H9 (cell line): ENCODE data around the gene TK2. TPM values are rescaled to one million over a fixed set of nuclear protein-coding genes. Genes with fewer than 3 reads are reported as not detected.
"Not testable (repeated sequence)": the region's sequence is repeated elsewhere in the genome, so short reads cannot be mapped to it uniquely, and the experiment has no call there.

ENCODE experiments used
- DNase-seq: peaks from one replicate; pipeline ENCODE4 v3.0.0-alpha.2; 2017
- H2AFZ ChIP-seq: one replicate; pipeline ENCODE4 v1.6.1; 2013; ENCODE audit warnings: mild to moderate bottlenecking, low read length, control low read depth, moderate library complexity
- H2AK5ac ChIP-seq: 2 replicates; pipeline ENCODE4 v1.6.1; 2013; ENCODE audit warnings: low read length, control low read depth, mixed read lengths; ENCODE audit not compliant: insufficient read length
- H2BK120ac ChIP-seq: one replicate; pipeline ENCODE4 v1.6.1; 2013; ENCODE audit warnings: low read depth, mild to moderate bottlenecking, low read length, control low read depth, inconsistent platforms; ENCODE audit not compliant: poor library complexity, severe bottlenecking
- H2BK12ac ChIP-seq: 2 replicates; pipeline ENCODE4 v1.6.1; 2013; ENCODE audit warnings: low read length, control low read depth, mixed read lengths, low read depth; ENCODE audit not compliant: insufficient read length
- H2BK15ac ChIP-seq: 2 replicates; pipeline ENCODE4 v1.6.1; 2013; ENCODE audit warnings: low read depth, low read length, control low read depth
- H2BK20ac ChIP-seq: one replicate; pipeline ENCODE4 v1.6.1; 2013; ENCODE audit warnings: low read depth, mild to moderate bottlenecking, low read length, control low read depth, inconsistent platforms; ENCODE audit not compliant: poor library complexity, severe bottlenecking
- H2BK5ac ChIP-seq: 2 replicates; pipeline ENCODE4 v1.6.1; 2013; ENCODE audit warnings: low read length, control low read depth, mixed read lengths; ENCODE audit not compliant: insufficient read length
- H3K14ac ChIP-seq: 2 replicates; pipeline ENCODE4 v1.6.1; 2013; ENCODE audit warnings: low read length, control low read depth; ENCODE audit not compliant: insufficient read depth
- H3K18ac ChIP-seq: 2 replicates; pipeline ENCODE4 v1.6.1; 2013; ENCODE audit warnings: low read depth, mild to moderate bottlenecking, mixed read lengths, low read length, control low read depth; ENCODE audit not compliant: insufficient read length
- H3K23ac ChIP-seq: 2 replicates; pipeline ENCODE4 v1.6.1; 2013; ENCODE audit warnings: low read length, control low read depth, mixed read lengths, low read depth; ENCODE audit not compliant: insufficient read length
- H3K23me2 ChIP-seq: 2 replicates; pipeline ENCODE4 v1.6.1; 2013; ENCODE audit warnings: low read depth, mild to moderate bottlenecking, mixed read lengths, low read length, control low read depth; ENCODE audit not compliant: insufficient read length, poor library complexity, severe bottlenecking
- H3K27ac ChIP-seq: 2 replicates; pipeline ENCODE4 v1.5.1; 2013; ENCODE audit warnings: low read length, control low read depth, mixed read lengths, low read depth; ENCODE audit not compliant: insufficient read length
- H3K27me3 ChIP-seq: 2 replicates; pipeline ENCODE4 v1.6.1; 2013; ENCODE audit warnings: low read length, control low read depth, inconsistent platforms; ENCODE audit not compliant: insufficient read depth
- H3K4ac ChIP-seq: 2 replicates; pipeline ENCODE4 v1.6.1; 2013; ENCODE audit warnings: low read depth, mild to moderate bottlenecking, control low read depth, inconsistent platforms, low read length, moderate library complexity
- H3K4me1 ChIP-seq: 2 replicates; pipeline ENCODE4 v1.6.1; 2013; ENCODE audit warnings: low read length, control low read depth, inconsistent platforms; ENCODE audit not compliant: insufficient read depth
- H3K4me2 ChIP-seq: 2 replicates; pipeline ENCODE4 v1.6.1; 2013; ENCODE audit warnings: low read length, control low read depth, mixed read lengths; ENCODE audit not compliant: insufficient read length, insufficient read depth
- H3K56ac ChIP-seq: 2 replicates; pipeline ENCODE4 v1.6.1; 2013; ENCODE audit warnings: low read depth, mild to moderate bottlenecking, mixed read lengths, low read length, control low read depth; ENCODE audit not compliant: insufficient read length
- H3K79me1 ChIP-seq: 2 replicates; pipeline ENCODE4 v1.6.1; 2013; ENCODE audit warnings: low read depth, mild to moderate bottlenecking, moderate library complexity, low read length, control low read depth, inconsistent platforms; ENCODE audit not compliant: insufficient read depth, poor library complexity, severe bottlenecking
- H3K79me2 ChIP-seq: 2 replicates; pipeline ENCODE4 v1.6.1; 2013; ENCODE audit warnings: low read length, control low read depth, inconsistent platforms; ENCODE audit not compliant: insufficient read depth
- H3K9ac ChIP-seq: 2 replicates; pipeline ENCODE4 v1.6.1; 2013; ENCODE audit warnings: low read length, control low read depth, mixed read lengths; ENCODE audit not compliant: insufficient read length; ENCODE audit errors: extremely low read depth
- H3K9me3 ChIP-seq: one replicate; pipeline ENCODE4 v1.6.1; 2013; ENCODE audit warnings: low read depth, low read length, inconsistent platforms; ENCODE audit not compliant: control insufficient read depth
- H3T11ph ChIP-seq: one replicate; pipeline ENCODE4 v1.6.1; 2013; ENCODE audit warnings: mild to moderate bottlenecking, low read length, control low read depth, inconsistent platforms
- H4K20me1 ChIP-seq: one replicate; pipeline ENCODE4 v1.6.1; 2013; ENCODE audit not compliant: control insufficient read depth, insufficient read length, insufficient read depth
- H4K5ac ChIP-seq: 2 replicates; pipeline ENCODE4 v1.6.1; 2013; ENCODE audit warnings: low read depth, mild to moderate bottlenecking, mixed read lengths, low read length, control low read depth; ENCODE audit not compliant: insufficient read length
- H4K8ac ChIP-seq: replicated peaks from 2 replicates; pipeline ENCODE4 v1.6.1; 2013; ENCODE audit warnings: low read length, control low read depth, mixed read lengths, low read depth; ENCODE audit not compliant: insufficient read length
- H4K91ac ChIP-seq: 2 replicates; pipeline ENCODE4 v1.6.1; 2013; ENCODE audit warnings: low read depth, mild to moderate bottlenecking, moderate library complexity, mixed read lengths, low read length, control low read depth; ENCODE audit not compliant: insufficient read length
- H3K27ac Mint-ChIP-seq, 3 experiments: 2 replicates in 2 of 3; 3 replicates in 1 of 3; pipeline ENCODE4 v1.8.0; 2020 to 2021; ENCODE audit warnings: mixed read lengths in 3 of 3, mild to moderate bottlenecking in 1 of 3, moderate library complexity in 1 of 3
- H3K27me3 Mint-ChIP-seq: 2 replicates; pipeline ENCODE4 v1.8.0; 2021; ENCODE audit warnings: low read depth, mild to moderate bottlenecking, moderate library complexity, mixed read lengths
- H3K36me3 Mint-ChIP-seq, 3 experiments: 2 replicates in 2 of 3; 3 replicates in 1 of 3; pipeline ENCODE4 v1.8.0; 2020 to 2021; ENCODE audit warnings: low read depth in 3 of 3, mixed read lengths in 3 of 3; ENCODE audit not compliant: insufficient read depth in 1 of 3
- H3K4me1 Mint-ChIP-seq, 2 experiments: 2 replicates each; pipeline ENCODE4 v1.8.0; 2020; ENCODE audit warnings: mixed read lengths in 2 of 2
- H3K4me3 Mint-ChIP-seq, 2 experiments: 2 replicates in 1 of 2; 3 replicates in 1 of 2; pipeline ENCODE4 v1.8.0; 2020 to 2021; ENCODE audit warnings: mild to moderate bottlenecking in 2 of 2, mixed read lengths in 2 of 2, moderate library complexity in 1 of 2
- H3K9me3 Mint-ChIP-seq, 2 experiments: 2 replicates in 1 of 2; 3 replicates in 1 of 2; pipeline ENCODE4 v1.8.0; 2020; ENCODE audit warnings: mild to moderate bottlenecking in 2 of 2, mixed read lengths in 2 of 2, moderate library complexity in 1 of 2
- WGBS: extraction: QIAGEN DNeasy Blood & Tissue Kit; methylation state at CpG from one replicate; pipeline ENCODE4 v1.1.7; 2013; ENCODE audit warnings: missing lambda C conversion rate, low lambda C conversion rate, mixed read lengths; ENCODE audit not compliant: insufficient read length; ENCODE audit errors: extremely low coverage; 5-methylcytosine and 5-hydroxymethylcytosine counted together
- total RNA-seq: library from RNA; stranded (reverse); gene quantifications from 2 replicates; pipeline ENCODE4 v1.2.1, GENCODE V29; 2021

TK2 gene
- total RNA-seq, 1 experiment from 2014 or later, result 5.2 TPM

- WGBS, result no CpG with 5 or more reads among the region's 2 CpGs
- H3K23me2 ChIP-seq, H2BK20ac ChIP-seq, H3K36me3 Mint-ChIP-seq, H3T11ph ChIP-seq, H3K79me1 ChIP-seq, H3K18ac ChIP-seq, H3K56ac ChIP-seq, H3K4me3 Mint-ChIP-seq, H2BK120ac ChIP-seq, H3K9me3 ChIP-seq, H2AK5ac ChIP-seq, H3K4me1 Mint-ChIP-seq, H3K79me2 ChIP-seq, H4K91ac ChIP-seq, H2BK12ac ChIP-seq, H3K27me3 ChIP-seq, H3K14ac ChIP-seq, H3K27ac ChIP-seq, H2BK5ac ChIP-seq, H3K9ac ChIP-seq, H4K20me1 ChIP-seq, DNase-seq, H2BK15ac ChIP-seq, H4K5ac ChIP-seq, H3K23ac ChIP-seq, H3K4ac ChIP-seq, H2AFZ ChIP-seq, H3K4me2 ChIP-seq, H3K27ac Mint-ChIP-seq, H4K8ac ChIP-seq, H3K4me1 ChIP-seq: not testable (repeated sequence)
- Mint-ChIP-seq H3K9me3 (peaks cover 10 to 17% of the 10 kb centered on the region in 2 experiments), H3K27me3 (peaks cover 29% of the 10 kb centered on the region)
Observed at GRCh38 chr16:66497921-66498320, 52.0 kb downstream of the TK2 start.

GRCh38 chr16:66496226-66496625 is 53.7 kb downstream of the TK2 start:
- H3K4me1 ChIP-seq, DNase-seq, H3K23ac ChIP-seq: not testable (repeated sequence)

More at GRCh38 chr16:66496226-66496625, 53.7 kb downstream of the TK2 start:
- not testable (repeated sequence) for H2BK120ac ChIP-seq, H3K18ac ChIP-seq, H3K79me2 ChIP-seq, H3K79me1 ChIP-seq, H2BK20ac ChIP-seq, H3K4ac ChIP-seq, H3K27me3 ChIP-seq, H4K91ac ChIP-seq, H3T11ph ChIP-seq, H3K4me1 Mint-ChIP-seq, H3K4me2 ChIP-seq, H2AFZ ChIP-seq, H3K14ac ChIP-seq, H2BK5ac ChIP-seq, H3K36me3 Mint-ChIP-seq, H4K5ac ChIP-seq, H4K20me1 ChIP-seq, H2AK5ac ChIP-seq, H2BK12ac ChIP-seq, H3K4me3 Mint-ChIP-seq, H3K27ac Mint-ChIP-seq, H2BK15ac ChIP-seq, H3K9ac ChIP-seq, H4K8ac ChIP-seq, H3K56ac ChIP-seq, H3K23me2 ChIP-seq, H3K9me3 ChIP-seq, H3K27ac ChIP-seq
- no CpG with 5 or more reads among the region's 10 CpGs for WGBS
- peaks cover 29% of the 10 kb centered on the region for H3K27me3 Mint-ChIP-seq
- H3K9me3 Mint-ChIP-seq, result peaks cover 10 to 17% of the 10 kb centered on the region in 2 experiments
